HCT116 (cell line): ENCODE data around the gene MMP21. TPM values are rescaled to one million over a fixed set of nuclear protein-coding genes. Genes with fewer than 3 reads are reported as not detected.

ENCODE experiments used
- ATAC-seq: fragments of 200-7000 bp; cut with Tn5 transposase; 2 replicates; pipeline ENCODE4 v1.9.1; 2020; ENCODE audit warnings: mild to moderate bottlenecking, moderate library complexity
- BruUV-seq: library from RNA; stranded (reverse); fragments of 400-500 nt; replicated peaks from 2 replicates; lab custom pipeline; 2021; lab: Mats Ljungman, UMichigan
- CTCF ChIA-PET: fragments of 300-600 bp; sonication (Branson Sonifier 250); formaldehyde crosslinking; loops from one replicate; lab custom pipeline; 2021; ENCODE audit warnings: antibody characterized with exemption; lab: Charles Lee
- POLR2A ChIA-PET: fragments of 300-600, 350-600 bp; sonication (Branson Sonifier 250); formaldehyde crosslinking; loops from one replicate; lab custom pipeline; 2021; ENCODE audit warnings: antibody characterized with exemption; lab: Charles Lee
- RAD21 ChIA-PET, 2 experiments: fragments of 300-600 bp; sonication (Branson Sonifier 250); formaldehyde crosslinking; loops; one replicate each; lab custom pipeline; 2023; ENCODE audit warnings: low total read pairs in 2 of 2; ENCODE audit not compliant: uncharacterized antibody in 2 of 2, unreplicated experiment in 2 of 2, low non-redundant PET in 1 of 2; lab: Charles Lee
- DNase-seq: peaks from one replicate; pipeline ENCODE4 v3.0.0-alpha.2; 2010; ENCODE audit warnings: low read depth, low spot score
- H2AFZ ChIP-seq: fragments of 200-600 bp; shearing (Covaris generic), sonication (generic); 2 replicates; pipeline ENCODE4 v1.6.1; 2017; ENCODE audit warnings: low read depth, mixed run types, mixed read lengths, antibody characterized with exemption, low read length; ENCODE audit not compliant: poor library complexity, severe bottlenecking
- H3K27ac ChIP-seq: 2 replicates; pipeline ENCODE4 v1.5.1; 2012; ENCODE audit warnings: low read depth, low read length
- H3K27me3 ChIP-seq: fragments of 200-600 bp; sonication (generic); 2 replicates; pipeline ENCODE4 v1.6.1; 2016; ENCODE audit warnings: mixed run types, low read length, mixed read lengths; ENCODE audit not compliant: insufficient read depth
- H3K36me3 ChIP-seq, 2 experiments: fragments of 200-500 bp in 1 of 2; fragments of 200-600 bp in 1 of 2; sonication (Bioruptor generic) in 1 of 2; sonication (generic) in 1 of 2; 2 replicates each; pipeline versions ENCODE4 v1.5.1 to v1.6.1; 2014 to 2016; ENCODE audit warnings: low read length in 2 of 2, inconsistent platforms in 1 of 2, mixed read lengths in 1 of 2, mixed run types in 1 of 2; ENCODE audit not compliant: insufficient read depth in 2 of 2, control insufficient read depth in 1 of 2
- H3K4me1 ChIP-seq, 2 experiments: fragments of 200-600 bp in 1 of 2; sonication (generic) in 1 of 2; 2 replicates each; pipeline versions ENCODE4 v1.5.1 to v1.6.1; 2012 to 2017; ENCODE audit warnings: low read length in 2 of 2, inconsistent platforms in 1 of 2, mild to moderate bottlenecking in 1 of 2, mixed read lengths in 1 of 2, mixed run types in 1 of 2, moderate library complexity in 1 of 2; ENCODE audit not compliant: insufficient read depth in 2 of 2, control insufficient read depth in 1 of 2
- H3K4me2 ChIP-seq: fragments of 200-600 bp; sonication (generic); 2 replicates; pipeline ENCODE4 v1.6.1; 2017; ENCODE audit warnings: mixed run types, low read length, mixed read lengths
- H3K4me3 ChIP-seq, 2 experiments: fragments of 200-600 bp in 1 of 2; sonication (generic) in 1 of 2; replicated peaks in 1 of 2; 2 replicates each; pipeline ENCODE4 v1.5.1; 2011 to 2016; ENCODE audit warnings: low read length in 2 of 2, control low read depth in 1 of 2, low read depth in 1 of 2, mild to moderate bottlenecking in 1 of 2, mixed read lengths in 1 of 2, mixed run types in 1 of 2
- H3K79me2 ChIP-seq: fragments of 200-600 bp; sonication (generic); 2 replicates; pipeline ENCODE4 v1.6.1; 2017; ENCODE audit warnings: mild to moderate bottlenecking, mixed run types, low read length, moderate library complexity, mixed read lengths; ENCODE audit not compliant: insufficient read depth
- H3K9ac ChIP-seq: fragments of 200-600 bp; sonication (generic); 2 replicates; pipeline ENCODE4 v1.6.1; 2016; ENCODE audit warnings: low read length, mixed read lengths
- H3K9me2 ChIP-seq: fragments of 200-600 bp; sonication (generic), shearing (Covaris generic); 2 replicates; pipeline ENCODE4 v1.6.1; 2017; ENCODE audit warnings: mixed run types, mild to moderate bottlenecking, moderate library complexity; ENCODE audit not compliant: insufficient read depth
- H3K9me3 ChIP-seq, 2 experiments: fragments of 200-500 bp in 1 of 2; fragments of 200-600 bp in 1 of 2; sonication (Bioruptor generic) in 1 of 2; sonication (generic) in 1 of 2; 2 replicates each; pipeline ENCODE4 v1.6.1; 2014 to 2017; ENCODE audit warnings: low read length in 2 of 2, mixed read lengths in 2 of 2, inconsistent platforms in 1 of 2, low read depth in 1 of 2, mild to moderate bottlenecking in 1 of 2, mixed run types in 1 of 2, moderate library complexity in 1 of 2; ENCODE audit not compliant: control insufficient read depth in 1 of 2, insufficient read depth in 1 of 2
- H4K20me1 ChIP-seq: fragments of 200-600 bp; sonication (generic), shearing (Covaris generic); 2 replicates; pipeline ENCODE4 v1.6.1; 2017; ENCODE audit warnings: mixed run types, mild to moderate bottlenecking, moderate library complexity; ENCODE audit not compliant: insufficient read depth
- ATF3 ChIP-seq: IDR thresholded peaks from 2 replicates; pipeline ENCODE4 v1.6.1; 2012
- CTCF ChIP-seq, 3 experiments: fragments of 200-600 bp in 1 of 3; sonication (generic) in 1 of 3; IDR thresholded peaks in 2 of 3; conservative IDR thresholded peaks in 1 of 3; 2 replicates each; pipeline ENCODE4 v1.5.1; 2012 to 2017; ENCODE audit warnings: low read depth in 2 of 3, low read length in 2 of 3, antibody characterized with exemption in 1 of 3, borderline replicate concordance in 1 of 3, control low read depth in 1 of 3, mild to moderate bottlenecking in 1 of 3, mixed read lengths in 1 of 3, mixed run types in 1 of 3, moderate library complexity in 1 of 3; ENCODE audit not compliant: insufficient read depth in 1 of 3
- EGR1 ChIP-seq: IDR thresholded peaks from 2 replicates; pipeline ENCODE4 v1.6.1; 2012; ENCODE audit warnings: low read depth
- JUND ChIP-seq: IDR thresholded peaks from 2 replicates; pipeline ENCODE4 v1.6.1; 2012
- POLR2AphosphoS5 ChIP-seq: IDR thresholded peaks from 2 replicates; pipeline ENCODE4 v1.6.1; 2011; ENCODE audit warnings: mild to moderate bottlenecking, low read depth, low read length, moderate library complexity
- REST ChIP-seq: IDR thresholded peaks from 2 replicates; pipeline ENCODE4 v1.6.1; 2012; ENCODE audit warnings: low read depth
- SP1 ChIP-seq: IDR thresholded peaks from 2 replicates; pipeline ENCODE4 v1.6.1; 2012; ENCODE audit warnings: low read depth
- SRF ChIP-seq: IDR thresholded peaks from 2 replicates; pipeline ENCODE4 v1.6.1; 2012; ENCODE audit warnings: low read depth
- ZNF274 ChIP-seq: fragments of 200-500 bp; sonication (Bioruptor generic); IDR thresholded peaks from 2 replicates; pipeline ENCODE4 v1.6.1; 2014; ENCODE audit warnings: mild to moderate bottlenecking, low read depth, low read length, inconsistent platforms
- intact Hi-C: fragments of 100-400 bp; cut with micrococcal nuclease; formaldehyde crosslinking; loops from 2 replicates; pipeline ENCODE4 v1.10.0; 2022
- total RNA-seq: library from RNA; stranded (reverse); gene quantifications from one replicate; pipeline ENCODE4 v1.2.1, GENCODE V29; 2021; ENCODE audit not compliant: unreplicated experiment

MMP21 gene
- total RNA-seq, 1 experiment from 2014 or later: not detected

DNA sequence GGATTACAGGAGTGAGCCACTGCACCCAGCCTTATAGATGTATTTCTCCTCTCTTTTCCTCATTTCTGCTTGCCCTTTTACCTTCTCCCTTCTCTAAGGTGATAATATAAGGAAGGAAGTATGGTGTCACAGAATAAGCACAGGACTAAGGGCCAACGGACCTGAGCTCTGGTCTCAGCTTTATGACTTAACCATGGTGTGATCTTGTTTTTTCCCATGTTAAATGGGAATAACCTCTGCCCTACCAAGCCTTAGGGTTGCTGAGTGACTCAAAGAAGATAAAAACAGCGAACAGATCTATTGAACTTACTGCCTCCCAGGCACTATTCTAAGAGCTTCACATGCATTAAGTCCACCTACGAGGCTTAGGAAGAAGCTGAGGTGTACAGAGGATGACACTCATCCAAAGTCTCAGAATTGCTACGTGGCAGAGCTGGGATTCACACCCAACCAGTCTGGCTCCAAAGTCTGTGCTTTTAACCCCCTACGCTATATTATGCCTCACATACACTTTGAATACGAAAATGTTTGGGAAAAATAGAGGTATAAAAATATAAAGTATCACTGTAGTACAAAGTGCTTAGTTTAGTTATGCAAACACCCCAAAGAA lies 41.8 kb upstream of the MMP21 start (continued):
- TF ChIP-seq CTCF (IDR thresholded peaks at IDR 0.05 in 2 of 3, conservative IDR thresholded peaks at IDR 0.05 in 1 of 3; ENCODE audit: borderline replicate concordance in 1 of 3, insufficient read depth in 1 of 3, low read depth in 2 of 3, low read length in 2 of 3): no peak

DNA sequence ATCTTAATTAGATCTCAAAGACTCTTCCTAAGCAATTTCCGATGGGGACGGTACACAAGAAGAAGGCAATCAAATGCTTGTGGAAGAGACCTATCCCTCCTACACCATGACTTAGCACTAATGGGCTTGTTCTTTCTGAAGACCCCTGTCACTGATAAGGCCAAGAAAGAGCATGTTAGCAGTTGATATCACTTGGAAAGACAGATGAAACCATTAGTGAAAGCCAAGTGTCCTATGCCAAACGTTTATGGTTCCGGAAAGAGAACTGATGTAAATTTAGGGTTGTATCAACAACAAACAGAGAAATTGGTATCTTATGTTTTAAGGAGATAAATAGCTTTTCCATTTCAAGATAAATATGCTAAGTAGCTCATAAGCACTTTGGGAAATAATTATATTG lies 40.9 kb upstream of the MMP21 start:
- no peak overlapping the region for H2AFZ ChIP-seq
- no peak for ATAC-seq
- no peaks in the 10 kb centered on the region for H3K9me3 ChIP-seq
- H3K27me3 ChIP-seq: no peaks in the 10 kb centered on the region
- H3K4me2 ChIP-seq: no peak overlapping the region
- peaks cover 6% of the 10 kb centered on the region; the same call in 1 of the 2 replicates for H3K79me2 ChIP-seq
- intact Hi-C loops: no loop called here
- H3K36me3 ChIP-seq: no peaks in the 10 kb centered on the region; a peak in 2 of 4 replicates
- ChIA-PET POLR2A (no interaction called here), CTCF (no interaction called here), RAD21 (no interaction called here)
- H3K9me2 ChIP-seq: no peaks in the 10 kb centered on the region
- no peak for DNase-seq
- no peaks in the 10 kb centered on the region for H4K20me1 ChIP-seq
- peaks cover 0 to under 1% of the 10 kb centered on the region in 2 experiments; a peak in 2 of 4 replicates for H3K4me1 ChIP-seq
- TF ChIP-seq ATF3: no peak
- no peak for TF ChIP-seq POLR2AphosphoS5
- TF ChIP-seq JUND: no peak
- no peak for TF ChIP-seq SP1
- TF ChIP-seq SRF: no peak
- TF ChIP-seq REST: no peak
- no peak for TF ChIP-seq EGR1
- TF ChIP-seq ZNF274: no peak
- TF ChIP-seq, all 23 proteins: peak for 0
- no peak overlapping the region for H3K27ac ChIP-seq
- no TSS peak for BruUV-seq
- no peak overlapping the region for H3K4me3 ChIP-seq
- no peak overlapping the region for H3K9ac ChIP-seq
